Globus pallidus (tissue), 1 donor: ENCODE results near the gene GLT6D1.

ENCODE experiments used
- DNase-seq: peaks from one replicate; pipeline ENCODE4 v3.0.0-alpha.2; 2015; ENCODE audit warnings: low spot score

GLT6D1 gene

DNA sequence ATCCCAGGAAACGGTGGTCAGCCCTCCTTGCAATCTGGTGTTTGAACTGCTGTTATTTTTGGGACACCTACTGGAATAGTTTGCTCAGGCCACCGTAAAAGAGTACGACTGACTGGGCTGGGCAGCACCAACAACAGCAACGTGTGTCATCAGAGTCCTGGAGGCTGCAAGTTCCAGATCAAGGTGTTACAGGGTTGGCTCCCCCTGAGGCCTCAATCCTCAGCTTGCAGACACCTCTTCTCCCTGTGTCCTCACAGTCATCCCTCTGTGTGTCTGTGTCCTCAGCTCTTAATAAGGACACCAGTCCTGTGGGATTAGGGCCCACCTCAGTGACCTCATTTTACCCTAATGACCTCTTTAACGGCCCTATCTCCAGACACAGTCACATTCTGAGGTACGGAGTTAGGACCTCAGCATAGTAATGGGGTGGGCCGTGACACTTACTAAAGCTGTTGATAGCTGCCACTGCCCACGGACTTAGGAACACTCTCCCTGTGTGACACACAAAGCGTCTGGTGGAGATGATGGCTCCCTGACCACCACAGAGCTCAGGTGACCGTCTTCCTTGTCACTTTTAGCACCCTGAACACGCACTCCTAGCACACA, 16.8 kb downstream of the GLT6D1 start:
- DNase-seq: no peak

DNA sequence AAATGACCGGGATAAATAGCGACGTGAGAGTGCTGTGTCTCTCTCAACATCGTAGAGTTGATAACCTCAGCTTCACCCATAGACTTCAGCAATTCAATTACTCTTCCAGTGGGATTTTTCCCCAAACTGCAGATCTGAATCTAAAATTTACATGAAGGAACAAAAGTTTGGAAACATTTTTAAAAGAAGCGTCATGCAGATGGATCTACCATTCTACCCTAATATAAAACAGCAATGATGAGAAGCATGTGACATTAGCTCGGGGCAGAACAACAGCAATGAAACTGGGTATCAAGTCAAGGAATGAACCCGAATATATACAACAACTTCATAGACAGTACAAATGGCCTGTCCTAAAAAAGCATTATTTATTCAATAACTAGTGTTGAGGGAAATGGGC, 18.8 kb downstream of the GLT6D1 start:
- no peak for DNase-seq

GRCh38 chr9:135619599-135619886, 19.8 kb downstream of the GLT6D1 start:
- no peak for DNase-seq

- DNase-seq: no peak
These were observed 20.3 kb downstream of the GLT6D1 start for GRCh38 chr9:135618866-135619598.

GRCh38 chr9:135617991-135618411, 21.3 kb downstream of the GLT6D1 start:
- no peak for DNase-seq

- no peak for DNase-seq
These were observed 21.8 kb downstream of the GLT6D1 start for GRCh38 chr9:135617538-135617900.

DNA sequence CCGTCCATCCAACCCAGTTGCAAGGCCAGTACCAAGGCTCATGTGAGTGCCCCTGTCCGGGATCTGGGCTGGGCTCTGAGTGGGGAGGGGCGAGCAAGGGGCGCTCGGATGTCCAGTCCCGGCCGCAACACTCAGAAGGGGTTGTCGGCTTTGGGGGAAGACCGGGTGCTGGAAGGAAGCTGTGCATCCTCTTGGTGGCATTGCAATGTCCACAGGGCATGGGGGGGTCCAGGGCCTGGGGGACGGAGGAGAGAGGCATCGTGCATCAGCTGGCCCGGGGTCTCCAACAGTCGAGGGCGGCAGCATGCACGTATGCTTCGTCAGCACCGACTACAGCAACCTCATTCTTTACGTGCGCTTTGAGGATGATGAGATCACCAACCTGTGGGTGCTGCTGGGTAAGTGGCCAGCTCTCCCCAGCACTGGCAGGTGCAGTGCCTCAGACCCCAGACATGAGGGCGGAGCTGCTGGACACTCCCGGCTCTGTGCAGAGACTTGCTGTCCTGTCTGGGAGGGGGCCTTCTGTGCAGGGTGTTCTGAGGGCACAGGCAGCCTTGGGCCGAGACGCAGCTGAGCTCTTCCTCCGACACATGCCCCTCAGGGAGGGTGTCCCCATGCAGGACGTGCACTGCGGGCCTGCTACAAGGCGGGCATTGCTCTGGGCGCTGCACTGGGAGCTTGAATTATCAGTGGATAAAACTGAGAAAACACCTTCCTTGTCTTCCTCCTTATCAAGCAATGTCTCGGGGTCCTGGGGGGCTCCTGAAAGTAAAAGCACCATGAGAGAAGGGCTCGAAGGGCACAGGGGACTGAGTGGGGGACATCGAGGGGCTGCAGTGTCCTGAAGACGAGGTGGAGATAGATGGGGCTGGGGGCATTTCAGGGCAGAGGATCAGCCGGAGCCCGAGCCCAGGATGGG, 22.5 kb downstream of the GLT6D1 start:
- DNase-seq: no peak

DNA sequence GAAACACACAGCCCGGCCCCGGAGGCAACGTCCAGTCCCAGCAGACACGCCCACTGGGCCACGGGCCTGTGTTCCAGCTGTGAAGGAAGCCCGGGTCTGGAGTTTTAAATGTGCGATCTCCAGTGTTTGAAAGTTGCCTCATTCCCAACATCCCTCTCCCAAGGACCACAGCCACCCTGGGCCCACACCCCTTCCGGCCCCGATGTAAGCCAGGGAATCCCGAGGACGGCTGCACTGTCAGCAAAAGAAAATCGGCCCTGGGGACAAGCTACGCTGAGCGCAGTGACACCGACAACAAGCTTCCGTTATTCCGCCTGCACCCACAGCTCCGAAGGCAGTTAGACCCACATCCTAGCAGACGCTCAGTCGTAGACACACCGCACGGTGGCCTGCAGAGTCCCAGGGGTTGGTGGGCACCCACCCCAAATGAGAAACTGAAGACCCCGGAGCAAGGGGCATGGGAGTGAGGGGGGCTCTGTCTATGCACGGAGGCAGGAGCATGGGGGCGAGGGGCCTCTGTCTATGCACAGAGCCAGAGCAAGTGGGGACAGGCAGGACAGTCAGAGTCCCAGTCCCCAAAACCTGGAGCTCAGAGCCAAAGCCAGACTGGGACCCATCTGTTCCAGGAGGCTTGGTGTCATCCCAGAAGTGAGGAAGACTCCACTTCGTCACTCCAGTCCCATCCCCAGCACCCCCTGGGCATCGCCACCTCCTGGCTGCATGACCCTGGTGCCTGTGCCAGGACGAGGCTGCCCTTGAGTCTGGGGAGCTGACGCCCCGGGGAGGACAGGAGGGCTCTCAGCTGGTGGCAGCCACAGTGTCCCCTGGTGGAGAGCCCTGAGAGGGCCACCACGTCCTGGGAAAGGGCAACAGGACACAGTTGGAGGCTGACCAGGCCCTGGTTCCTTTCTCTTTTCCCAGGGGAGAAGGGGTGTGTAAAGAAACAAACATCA, 23.4 kb downstream of the GLT6D1 start:
- no peak for DNase-seq

DNA sequence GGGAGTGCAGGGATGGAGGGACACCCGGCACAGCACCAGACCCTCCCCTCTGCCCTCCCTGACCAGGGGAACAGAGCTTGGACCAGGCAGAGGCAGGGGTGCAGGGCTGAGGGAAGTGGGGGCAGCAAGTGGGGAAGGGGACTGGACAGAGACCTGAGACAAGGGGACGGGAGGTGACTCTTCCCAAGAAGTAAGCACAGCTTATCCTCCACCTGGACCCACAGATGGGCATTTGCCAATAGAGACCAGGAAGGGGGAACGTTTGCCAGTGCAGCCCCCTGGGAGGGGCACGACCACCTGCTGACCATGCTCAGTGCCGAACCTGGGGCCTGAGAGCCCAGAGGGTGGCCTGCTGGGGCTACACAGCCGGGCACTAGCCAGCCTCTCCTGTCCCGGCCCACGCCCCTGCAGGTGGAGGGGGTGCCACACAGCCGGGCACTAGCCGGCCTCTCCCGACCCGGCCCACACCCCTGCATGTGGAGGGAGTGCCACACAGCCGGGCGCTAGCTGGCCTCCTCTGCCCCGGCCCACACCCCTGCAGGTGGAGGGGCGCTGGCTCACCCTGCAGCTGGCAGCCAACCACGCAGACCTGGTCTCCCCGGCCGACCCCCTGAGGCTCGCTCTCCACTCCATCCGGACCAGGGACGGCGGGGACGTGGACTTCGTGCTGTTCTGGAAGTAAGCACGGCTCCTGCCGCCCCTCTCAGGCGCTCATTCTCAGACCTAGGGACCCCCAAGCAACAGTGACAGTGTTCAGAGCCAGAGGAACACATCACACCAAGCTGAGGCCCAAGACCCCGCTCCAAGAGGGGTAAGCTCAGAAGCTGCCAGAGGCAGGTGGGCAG, 24.3 kb downstream of the GLT6D1 start:
- DNase-seq: no peak

- no peak for DNase-seq
These were observed 25.2 kb downstream of the GLT6D1 start for GRCh38 chr9:135613946-135614805.

- DNase-seq: no peak
These were observed 26.1 kb downstream of the GLT6D1 start for GRCh38 chr9:135612981-135613910.

- DNase-seq: no peak
These were observed 26.9 kb downstream of the GLT6D1 start for GRCh38 chr9:135612437-135612836.

GRCh38 chr9:135611875-135612209, 27.5 kb downstream of the GLT6D1 start:
- no peak for DNase-seq

DNA sequence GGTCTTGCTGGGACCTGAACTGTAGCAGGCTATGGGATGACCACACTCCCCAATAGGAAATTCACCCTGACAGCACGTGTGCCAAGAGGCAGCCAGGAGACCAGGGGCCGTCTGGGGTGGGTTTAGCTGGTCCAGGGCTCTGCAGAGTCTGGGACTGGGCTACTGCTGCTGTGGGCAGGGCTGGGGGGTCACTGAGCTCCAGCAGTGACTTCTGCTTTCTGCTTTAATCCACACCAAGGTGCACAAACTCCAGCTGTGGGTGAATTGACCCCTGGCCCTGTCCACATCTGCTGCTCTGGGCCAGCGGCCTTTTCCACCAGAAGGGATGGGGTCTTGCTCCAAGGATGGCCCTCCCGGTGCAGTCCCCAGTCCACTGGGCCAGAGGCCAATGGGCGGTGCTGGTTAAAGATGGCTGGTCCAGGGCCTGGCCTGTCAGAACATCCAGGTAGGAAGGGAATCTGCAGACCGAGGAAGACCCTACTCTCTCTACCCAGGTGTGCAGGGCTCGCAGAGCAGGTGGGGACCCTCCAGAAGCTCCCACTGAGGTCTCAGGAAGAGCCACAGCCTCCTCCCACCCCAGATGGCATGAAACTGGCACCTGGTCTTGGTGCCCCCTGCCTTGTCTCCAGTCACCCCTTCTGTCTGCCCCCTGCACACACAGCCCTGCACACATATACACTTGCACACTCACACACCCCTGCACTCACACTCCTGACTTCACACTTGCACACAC, 28.0 kb downstream of the GLT6D1 start:
- no peak for DNase-seq

- DNase-seq: no peak
These were observed 28.8 kb downstream of the GLT6D1 start for GRCh38 chr9:135610290-135611141.

DNA sequence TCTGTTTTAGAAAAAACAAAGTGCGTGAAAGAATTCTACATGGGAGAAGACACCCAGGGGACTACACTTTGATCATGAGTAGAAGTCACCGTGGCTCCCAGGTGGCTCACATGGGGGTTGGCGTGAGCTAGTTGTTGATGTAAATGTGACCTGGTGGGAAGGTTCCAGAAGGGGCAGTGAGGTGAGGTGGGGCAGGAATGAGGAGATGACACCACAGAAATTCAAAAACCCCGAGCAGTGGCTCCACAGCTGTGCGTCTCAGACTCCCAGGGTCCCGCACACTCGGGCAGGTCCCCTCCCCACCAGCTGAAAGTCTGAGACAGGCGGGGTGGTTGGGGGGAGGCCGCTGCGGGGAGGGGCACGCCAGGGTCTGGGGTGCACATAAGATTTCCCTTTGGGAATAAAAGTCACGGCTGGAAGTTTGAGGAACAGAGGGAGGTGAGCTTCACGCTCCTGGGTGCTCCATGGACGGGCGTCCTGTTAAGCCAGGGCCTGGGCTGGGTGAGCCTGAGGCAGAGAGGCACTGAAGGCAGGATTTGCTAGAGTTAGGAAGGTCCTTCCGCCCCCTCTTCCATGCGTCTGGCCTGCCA, 29.9 kb downstream of the GLT6D1 start:
- DNase-seq: no peak

DNA sequence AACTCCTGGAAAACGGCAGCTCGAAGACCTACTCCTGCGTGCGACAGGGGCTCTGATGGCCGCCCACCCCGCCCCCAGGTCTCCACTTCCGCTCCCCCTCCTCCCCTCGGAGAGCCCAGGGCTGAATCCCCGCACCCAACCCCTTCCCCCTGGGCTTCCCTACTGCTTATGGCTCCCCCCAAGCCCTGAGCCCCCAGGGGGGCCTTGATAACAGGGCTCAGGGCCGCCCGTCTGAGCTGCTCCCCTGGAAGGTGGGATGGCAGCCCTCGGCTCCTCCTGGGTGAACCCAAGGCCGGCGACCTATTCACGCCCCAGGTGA, 30.4 kb downstream of the GLT6D1 start:
- DNase-seq: no peak
